GM19372 (cell line): Measurements from ENCODE around the gene C1QTNF1.

Experiments
- ATAC-seq: cut with Tn5 transposase; IDR thresholded peaks from one replicate; pipeline ENCODE4 v1.9.1; 2021; ENCODE audit warnings: mild to moderate bottlenecking, low read depth, moderate library complexity; ENCODE audit not compliant: unreplicated experiment

The C1QTNF1 gene

GRCh38 chr17:79088997-79089328, 65.0 kb downstream of the C1QTNF1 start:
- no peak for ATAC-seq

DNA sequence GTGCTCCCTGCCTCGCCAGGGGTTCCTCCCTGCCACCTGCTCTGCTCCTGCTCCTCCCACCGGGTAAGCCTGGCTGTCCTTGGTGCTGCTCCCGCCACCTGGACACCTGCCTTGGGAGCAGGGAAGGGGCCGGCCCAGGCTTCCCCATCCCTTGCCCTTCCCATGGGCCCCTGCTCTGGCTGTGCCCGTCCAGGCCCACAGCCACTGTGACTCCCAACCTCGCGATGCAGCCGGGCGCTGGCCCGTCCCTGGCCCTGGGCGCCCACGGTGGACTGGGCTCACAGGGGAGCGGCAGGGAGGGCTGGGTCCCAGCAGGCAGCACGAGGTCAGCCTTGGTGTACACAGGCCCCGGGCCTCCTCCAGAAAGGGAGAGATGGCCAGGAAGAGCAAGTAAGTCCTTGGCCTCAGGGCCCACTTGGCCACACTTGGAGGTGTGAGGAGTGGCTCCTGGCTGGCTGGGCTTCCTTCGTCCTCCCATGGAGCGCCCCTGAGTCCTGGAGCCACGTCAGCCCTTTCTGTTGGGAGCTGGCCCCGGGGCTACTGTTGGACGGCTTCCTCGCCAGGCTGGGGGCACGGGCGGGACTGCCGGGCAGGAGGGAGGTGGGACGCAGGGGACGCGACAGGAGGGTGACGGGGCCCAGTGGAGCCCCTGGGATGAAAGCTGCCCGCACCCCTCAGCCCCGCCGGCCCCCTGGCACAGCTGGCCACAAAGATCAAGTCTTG, 65.9 kb downstream of the C1QTNF1 start:
- no peak for ATAC-seq

- ATAC-seq = no peak
These were observed 66.7 kb downstream of the C1QTNF1 start for GRCh38 chr17:79090443-79091225.

DNA sequence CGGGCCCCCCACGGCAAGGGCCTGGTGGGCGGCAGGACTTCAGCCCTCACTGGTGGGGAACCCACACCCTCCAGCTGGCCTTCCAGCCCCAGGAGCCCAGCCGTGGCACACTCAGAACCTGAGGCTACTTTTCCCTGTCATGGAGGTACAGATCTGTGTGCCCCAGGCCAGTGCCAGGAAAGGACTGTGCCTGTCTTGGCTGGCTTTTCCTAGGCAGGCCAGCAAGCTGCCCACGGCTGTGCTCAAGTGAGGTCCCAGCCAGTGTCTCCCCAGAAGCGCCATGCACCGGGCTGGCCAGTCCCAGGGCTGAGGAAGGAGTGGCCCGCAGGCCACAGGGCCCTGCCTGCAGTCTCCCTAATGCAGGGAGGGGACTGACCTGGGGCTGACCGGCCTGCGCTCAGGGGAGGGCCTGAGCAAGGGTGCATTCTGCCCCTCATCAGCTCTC, 67.3 kb downstream of the C1QTNF1 start:
- no peak for ATAC-seq

GRCh38 chr17:79092567-79092966, 68.6 kb downstream of the C1QTNF1 start:
- no peak for ATAC-seq

GRCh38 chr17:79093270-79093669, 69.3 kb downstream of the C1QTNF1 start:
- ATAC-seq = no peak

GRCh38 chr17:79094261-79094660, 70.3 kb downstream of the C1QTNF1 start:
- no peak for ATAC-seq

DNA sequence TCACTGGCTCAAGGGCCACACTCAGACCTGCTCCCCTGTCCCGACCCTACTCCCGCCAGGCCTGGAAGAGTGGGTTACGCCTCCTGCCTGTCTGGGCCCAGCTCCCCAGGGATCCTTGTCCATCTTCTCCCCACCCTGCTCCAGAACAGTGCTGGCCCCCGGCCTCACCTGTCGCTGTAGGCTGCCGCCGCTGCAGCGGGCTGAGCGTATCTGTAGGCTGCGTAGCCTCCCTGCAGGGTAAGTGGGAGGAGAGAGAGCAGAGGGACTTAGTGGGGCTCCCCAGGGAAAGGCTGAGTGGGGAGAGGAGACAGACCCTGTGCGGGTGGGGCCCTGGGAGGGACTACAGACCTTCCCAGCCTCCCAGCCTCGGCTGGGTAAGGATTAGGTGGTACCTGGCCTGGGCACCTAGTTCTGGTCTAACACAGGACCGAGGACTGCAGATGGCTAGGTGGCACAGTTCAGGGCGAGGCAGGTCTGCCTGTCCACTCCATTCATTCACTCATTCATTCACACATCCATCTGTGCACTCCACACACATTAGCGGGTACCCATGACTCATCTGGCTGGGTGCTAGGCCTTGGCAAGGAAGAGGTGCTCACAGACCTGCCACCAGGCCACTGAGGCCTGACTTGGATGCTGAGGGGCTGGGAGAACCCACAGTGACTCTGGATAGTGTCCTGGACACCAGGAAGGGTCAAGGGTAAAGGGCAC, 71.5 kb downstream of the C1QTNF1 start:
- ATAC-seq = no peak

DNA sequence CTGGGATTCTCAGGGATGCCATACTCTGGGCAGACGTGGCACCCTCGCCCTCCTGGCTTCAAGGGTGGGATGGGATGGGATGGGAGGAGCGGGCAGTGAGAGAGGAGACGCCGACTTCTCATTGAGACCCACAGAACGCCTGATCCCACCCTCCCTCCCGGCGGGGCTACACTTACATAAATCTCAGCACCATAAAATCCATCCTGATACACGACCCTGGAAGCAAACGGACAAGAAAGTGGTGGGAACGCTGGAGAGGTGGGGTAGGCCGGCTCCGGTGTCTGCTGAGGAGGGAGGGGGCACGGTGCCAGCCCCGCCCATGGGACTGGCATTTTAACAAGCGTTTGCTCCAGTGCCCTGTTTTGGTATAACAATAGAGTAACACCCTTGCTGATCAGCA, 72.5 kb downstream of the C1QTNF1 start:
- ATAC-seq = no peak

GRCh38 chr17:79097226-79098055, 73.5 kb downstream of the C1QTNF1 start:
- no peak for ATAC-seq

GRCh38 chr17:79098282-79098867, 74.4 kb downstream of the C1QTNF1 start:
- no peak for ATAC-seq
